Measurements from ENCODE around the gene KLHL7. TPM values are rescaled to one million over a fixed set of nuclear protein-coding genes. Genes with fewer than 3 reads are reported as not detected.

KLHL7 gene
- total RNA-seq, 1 experiment from 2014 or later, result 20.6 TPM

GRCh38 chr7:23106823-23107663, 1.5 kb downstream of the KLHL7 start:
- BruUV-seq (replicated peaks), result no TSS peak
- ChIA-PET CTCF (interaction anchor here (1.3 to 3.0 kb wide), 2 partner anchors 9 to 22 kb away, joined by 3 to 14 read pairs; no protein-coding TSS in a partner anchor), RAD21 (ENCODE audit: low non-redundant PET in 1 of 2, low total read pairs in 2 of 2, uncharacterized antibody in 2 of 2, unreplicated experiment in 2 of 2) (no interaction called here), POLR2A (interaction anchor here (1.0 to 1.2 kb wide), 2 partner anchors 8 to 9 kb away, joined by 4 to 6 read pairs; no protein-coding TSS in a partner anchor)
- DNase-seq (ENCODE audit: low read depth, low spot score), result no peak
- intact Hi-C loops (cut with micrococcal nuclease), result loop anchor here (5.0 to 10.0 kb wide), 3 partner anchors 75 to 438 kb away; partner anchors contain the start of genes MALSU1 and NUP42
- H3K9ac ChIP-seq (ENCODE audit: low read length), result peak overlapping the region; percentile 81
- H4K20me1 ChIP-seq (ENCODE audit: insufficient read depth), result no peaks in the 10 kb centered on the region
- no peaks in the 10 kb centered on the region for H3K9me2 ChIP-seq (ENCODE audit: insufficient read depth)
- peaks cover 0 to 7% of the 10 kb centered on the region in 2 experiments; a peak in 3 of 4 replicates for H3K4me1 ChIP-seq (ENCODE audit: control insufficient read depth in 1 of 2, insufficient read depth in 2 of 2, low read length in 2 of 2)
- no peak overlapping the region for H3K27ac ChIP-seq (ENCODE audit: low read depth, low read length)
- ATAC-seq, result no peak
- H3K9me3 ChIP-seq (ENCODE audit: control insufficient read depth in 1 of 2, insufficient read depth in 1 of 2, low read depth in 1 of 2, low read length in 2 of 2), result no peaks in the 10 kb centered on the region
- H3K4me2 ChIP-seq (ENCODE audit: low read length), result peak overlapping the region; percentile 84
- H2AFZ ChIP-seq (ENCODE audit: low read depth, low read length, poor library complexity, severe bottlenecking), result no peak overlapping the region
- no peaks in the 10 kb centered on the region for H3K27me3 ChIP-seq (ENCODE audit: insufficient read depth, low read length)
- no peaks in the 10 kb centered on the region for H3K36me3 ChIP-seq (ENCODE audit: control insufficient read depth in 1 of 2, insufficient read depth in 2 of 2, low read length in 2 of 2)
- H3K79me2 ChIP-seq (ENCODE audit: insufficient read depth, low read length), result peaks cover 21% of the 10 kb centered on the region
- H3K4me3 ChIP-seq (replicated peaks in 1 of 2; ENCODE audit: low read depth in 1 of 2, low read length in 2 of 2), result peak overlapping the region; percentile 88 to 96
- TF ChIP-seq TCF7L2 (IDR thresholded peaks at IDR 0.05; ENCODE audit: borderline replicate concordance, extremely low read depth, insufficient read depth, insufficient read length) (no peak), ZFX (IDR thresholded peaks at IDR 0.05) (no peak), EZH2 (IDR thresholded peaks at IDR 0.05) (no peak), FOSL1 (IDR thresholded peaks at IDR 0.05; ENCODE audit: low read depth) (no peak), EGR1 (IDR thresholded peaks at IDR 0.05; ENCODE audit: low read depth) (no peak), MAX (IDR thresholded peaks at IDR 0.05) (no peak), RAD21 (IDR thresholded peaks at IDR 0.05; ENCODE audit: low read depth) (no peak), ZNF274 (IDR thresholded peaks at IDR 0.05; ENCODE audit: low read depth, low read length) (no peak), CTCF (IDR thresholded peaks at IDR 0.05 in 2 of 3, conservative IDR thresholded peaks at IDR 0.05 in 1 of 3; ENCODE audit: borderline replicate concordance in 1 of 3, insufficient read depth in 1 of 3, low read depth in 2 of 3, low read length in 2 of 3) (no peak), POLR2A (IDR thresholded peaks at IDR 0.05; ENCODE audit: borderline replicate concordance, extremely low read depth, insufficient read depth, insufficient read length) (no peak), ATF3 (IDR thresholded peaks at IDR 0.05) (no peak), REST (IDR thresholded peaks at IDR 0.05; ENCODE audit: low read depth) (no peak), ZBTB33 (IDR thresholded peaks at IDR 0.05; ENCODE audit: extremely low read depth, insufficient replicate concordance, low read length) (no peak), SIN3A (IDR thresholded peaks at IDR 0.05; ENCODE audit: low read depth) (no peak), CBX3 (IDR thresholded peaks at IDR 0.05; ENCODE audit: low read depth) (no peak), EZH2phosphoT487 (IDR thresholded peaks at IDR 0.05; ENCODE audit: borderline replicate concordance) (no peak), YY1 (IDR thresholded peaks at IDR 0.05; ENCODE audit: extremely low read depth, insufficient replicate concordance, low read depth, low read length) (no peak), ELF1 (IDR thresholded peaks at IDR 0.05; ENCODE audit: borderline replicate concordance, low read depth) (no peak)

Measured in HCT116 (cell line).